HG03342 (cell line): Measurements from ENCODE around the gene SDR9C7.
"Not testable (repeated sequence)": the region's sequence is repeated elsewhere in the genome, so short reads cannot be mapped to it uniquely, and the experiment has no call there.

Experiments
- ATAC-seq: cut with Tn5 transposase; IDR thresholded peaks from one replicate; pipeline ENCODE4 v1.9.1; 2021; ENCODE audit warnings: mild to moderate bottlenecking, moderate library complexity; ENCODE audit not compliant: unreplicated experiment

The SDR9C7 gene

DNA sequence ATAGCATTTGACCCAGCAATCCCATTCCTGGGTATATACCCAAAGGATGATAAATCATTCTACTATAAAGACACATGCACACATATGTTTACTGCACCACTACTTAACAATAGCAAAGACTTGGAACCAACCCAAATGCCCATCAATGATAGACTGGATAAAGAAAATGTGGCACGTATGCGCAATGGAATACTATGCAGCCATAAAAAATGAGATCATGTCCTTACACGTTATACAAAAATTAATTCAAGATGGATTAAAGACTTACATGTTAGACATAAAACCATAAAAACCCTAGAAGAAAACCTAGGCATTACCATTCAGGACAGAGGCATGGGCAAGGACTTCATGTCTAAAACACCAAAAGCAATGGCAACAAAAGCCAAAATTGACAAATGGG is 16.1 kb downstream of the SDR9C7 start:
- ATAC-seq, result not testable (repeated sequence)

DNA sequence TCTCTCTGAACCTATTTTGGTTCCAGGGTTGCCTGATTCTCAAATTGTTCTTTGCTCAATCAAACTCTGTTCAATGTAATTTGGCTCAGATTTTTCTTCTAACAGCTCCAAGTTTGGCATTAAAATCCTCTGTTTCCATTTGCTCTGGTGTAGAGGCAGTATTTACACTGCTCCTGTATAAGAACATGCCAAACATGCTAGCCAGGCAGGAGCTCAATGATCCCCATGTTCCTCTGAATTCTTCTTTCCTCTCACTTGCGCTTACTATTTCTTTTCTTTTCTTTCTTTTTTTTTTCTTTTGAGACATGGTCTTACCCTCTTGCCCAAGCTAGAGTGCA is 17.2 kb downstream of the SDR9C7 start:
- no peak for ATAC-seq

DNA sequence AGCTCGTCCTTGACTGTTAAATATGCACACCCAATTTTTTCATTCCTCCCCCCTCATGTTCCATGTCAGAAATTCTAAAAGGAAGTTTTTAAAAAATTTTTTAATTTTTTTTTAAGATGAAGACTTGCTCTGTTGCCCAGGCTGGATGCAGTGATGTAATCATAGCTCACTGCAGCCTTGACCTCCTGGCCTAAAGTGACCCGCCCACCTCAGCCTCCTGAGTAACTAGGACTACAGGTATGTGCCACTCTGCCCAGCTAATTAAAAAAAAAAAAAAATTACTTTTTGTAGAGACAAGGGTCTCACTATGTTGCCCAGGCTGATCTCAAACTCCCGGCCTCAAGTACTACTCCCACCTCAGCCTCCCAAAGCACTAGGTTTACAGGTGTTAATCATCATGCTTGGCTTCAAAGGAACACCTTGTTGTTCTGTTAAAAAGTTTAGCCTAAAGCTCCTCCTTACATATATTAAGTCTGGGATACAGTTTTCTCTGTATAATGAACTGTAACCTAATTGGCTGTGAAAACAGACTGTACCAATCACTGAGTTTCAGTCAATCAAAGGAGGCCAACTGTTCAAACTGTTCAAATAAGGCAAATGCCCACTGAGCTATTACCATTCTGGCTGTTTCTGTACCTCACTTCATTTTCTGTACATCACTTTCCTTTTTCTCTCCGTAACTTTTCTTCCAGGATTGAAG is 17.8 kb downstream of the SDR9C7 start:
- ATAC-seq, result no peak

DNA sequence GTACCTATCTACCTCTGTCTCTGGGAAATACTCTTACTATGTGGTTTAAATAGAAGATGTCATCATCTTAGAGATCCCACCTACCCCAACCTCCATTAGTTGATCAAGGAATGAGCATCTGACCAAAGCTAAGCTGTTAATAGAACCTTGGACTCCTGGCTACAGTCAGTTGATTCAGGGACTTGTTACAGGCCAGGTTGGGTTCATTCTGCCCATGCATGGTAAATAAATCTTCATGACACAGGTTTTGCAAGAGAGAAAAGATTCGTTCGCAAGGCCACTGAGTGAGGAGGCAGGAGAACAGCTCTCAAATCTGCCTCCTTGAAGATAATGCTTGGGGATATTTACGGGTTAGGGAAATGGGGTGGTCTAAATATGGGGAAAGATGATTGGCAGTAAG is 19.5 kb downstream of the SDR9C7 start:
- ATAC-seq, result no peak

DNA sequence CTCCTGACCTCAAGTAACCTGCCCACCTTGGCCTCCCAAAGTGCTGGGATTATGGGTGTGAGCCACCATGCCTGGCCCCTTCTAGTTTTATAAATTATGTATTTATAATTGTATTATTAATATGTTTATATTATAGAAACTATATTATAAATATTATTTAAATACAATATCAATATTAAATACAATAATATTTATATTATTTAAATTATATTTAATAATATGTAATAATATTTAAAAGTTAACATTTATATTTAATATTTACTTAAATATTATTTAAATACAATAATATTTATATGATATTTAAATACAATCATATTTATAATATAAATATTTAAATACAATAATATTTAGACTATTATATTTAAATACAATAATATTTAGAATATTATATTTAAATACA is 20.0 kb downstream of the SDR9C7 start:
- no peak for ATAC-seq

DNA sequence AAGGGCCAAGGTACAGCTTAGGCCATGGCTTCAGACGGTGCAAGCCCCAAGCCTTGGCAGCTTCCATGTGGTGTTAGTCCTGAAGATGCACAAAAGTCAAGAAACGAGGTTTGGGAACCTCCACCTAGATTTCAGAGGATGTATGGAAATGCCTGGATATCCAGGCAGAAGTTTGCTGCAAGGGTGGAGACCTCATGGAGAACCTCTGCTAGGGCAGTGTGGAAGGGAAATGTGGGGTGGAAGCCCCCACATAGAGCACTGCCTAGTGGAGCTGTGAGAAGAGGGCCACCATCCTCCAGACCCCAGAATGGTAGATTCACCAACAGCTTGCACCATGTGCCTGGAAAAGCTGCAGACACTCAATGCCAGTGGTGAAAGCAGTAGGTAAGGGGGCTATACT is 24.8 kb downstream of the SDR9C7 start:
- not testable (repeated sequence) for ATAC-seq

DNA sequence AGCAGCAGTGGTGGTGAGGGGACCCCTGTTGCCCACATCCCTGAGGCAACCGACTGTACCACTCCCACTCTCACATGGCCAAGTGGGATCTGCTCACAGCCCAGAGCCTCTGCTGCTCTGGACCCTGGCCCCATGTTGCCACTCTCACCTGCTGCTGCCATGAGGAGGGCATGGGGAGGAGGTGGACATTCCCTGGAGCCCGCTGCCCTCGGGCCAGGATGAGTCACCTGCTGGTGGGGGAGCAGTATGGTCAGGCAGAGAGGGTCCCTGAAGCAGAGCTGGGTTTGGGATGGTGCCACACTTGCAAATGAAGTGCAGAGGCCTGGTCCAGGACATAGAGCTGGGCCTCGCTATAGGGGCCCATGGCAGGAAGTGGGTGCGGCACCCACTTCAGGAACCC is 26.1 kb downstream of the SDR9C7 start:
- ATAC-seq, result no peak

DNA sequence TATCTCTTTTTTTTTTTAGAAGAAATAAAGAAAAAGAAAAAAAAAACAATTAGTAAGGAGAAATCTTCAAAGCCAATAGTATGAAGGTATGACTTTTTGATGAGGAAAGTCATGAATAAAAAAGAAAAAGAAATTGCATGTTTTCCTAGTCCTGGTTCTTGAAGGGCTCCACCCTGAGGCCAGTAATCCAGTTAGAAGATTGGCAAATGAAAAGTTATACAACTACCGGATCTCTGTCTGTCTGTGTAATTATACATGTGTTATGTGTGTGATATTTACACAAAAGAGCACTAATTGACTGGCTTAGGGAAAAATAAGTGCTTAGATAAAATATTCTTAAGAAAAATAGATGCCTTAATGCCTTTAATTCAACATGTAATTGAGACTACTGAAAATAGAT is 28.4 kb downstream of the SDR9C7 start:
- no peak for ATAC-seq

DNA sequence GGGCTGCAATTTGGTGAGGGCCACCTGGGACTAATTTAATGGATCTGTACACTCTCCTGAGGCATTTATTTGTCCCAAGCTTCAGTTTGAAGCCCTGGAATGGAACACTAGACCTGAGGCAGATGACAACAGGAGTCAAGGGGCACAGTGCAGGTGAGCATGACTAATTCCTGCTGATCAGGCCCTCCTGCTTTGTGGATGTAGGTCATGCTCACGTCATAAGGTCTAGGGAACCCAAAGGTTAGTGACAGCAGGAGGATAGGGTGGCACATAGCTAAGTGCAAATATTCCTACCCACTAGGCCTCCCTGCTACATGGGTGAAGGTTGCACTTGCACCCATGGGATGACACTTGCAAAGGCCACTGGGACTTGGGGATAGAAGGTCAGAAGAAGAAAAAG is 30.8 kb downstream of the SDR9C7 start:
- no peak for ATAC-seq

DNA sequence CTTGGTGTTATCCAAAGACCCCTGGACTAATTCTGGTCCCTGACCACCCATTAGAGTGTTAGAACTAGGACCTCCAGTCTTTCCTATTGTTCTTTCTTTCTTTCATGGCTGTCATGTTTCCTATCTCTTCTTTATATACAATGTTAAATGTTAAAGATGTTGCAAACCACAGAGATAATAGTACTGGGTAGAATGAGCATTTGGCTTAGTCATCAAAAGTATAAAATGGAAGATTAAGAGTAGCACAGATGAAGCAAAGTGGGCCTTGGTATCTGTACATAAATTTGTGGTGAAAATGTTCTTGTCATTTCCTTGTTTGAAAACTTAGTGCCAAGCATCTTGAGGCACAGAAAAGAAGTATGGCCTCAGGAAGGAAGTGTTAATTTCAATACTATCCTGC is 32.9 kb downstream of the SDR9C7 start:
- not testable (repeated sequence) for ATAC-seq

DNA sequence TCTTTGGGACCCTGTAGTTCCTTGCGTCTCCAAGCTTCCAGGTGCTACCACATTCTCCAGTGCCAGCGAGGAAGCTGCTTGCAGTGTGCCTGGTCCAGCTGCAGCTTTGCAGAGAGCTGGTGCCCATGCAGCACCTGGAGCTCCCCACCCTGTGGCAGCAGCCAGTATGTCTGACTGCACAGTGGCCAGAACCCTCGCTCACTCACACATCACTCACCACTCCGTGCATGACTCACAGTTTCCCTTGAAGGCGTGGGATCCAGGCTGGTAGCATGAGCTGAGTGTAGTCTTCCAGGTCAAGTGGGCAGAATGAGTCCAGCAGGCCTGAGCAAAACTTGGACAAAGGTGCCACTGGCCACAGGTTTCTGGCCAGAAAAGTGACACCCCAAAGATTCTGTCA is 33.6 kb downstream of the SDR9C7 start:
- no peak for ATAC-seq

DNA sequence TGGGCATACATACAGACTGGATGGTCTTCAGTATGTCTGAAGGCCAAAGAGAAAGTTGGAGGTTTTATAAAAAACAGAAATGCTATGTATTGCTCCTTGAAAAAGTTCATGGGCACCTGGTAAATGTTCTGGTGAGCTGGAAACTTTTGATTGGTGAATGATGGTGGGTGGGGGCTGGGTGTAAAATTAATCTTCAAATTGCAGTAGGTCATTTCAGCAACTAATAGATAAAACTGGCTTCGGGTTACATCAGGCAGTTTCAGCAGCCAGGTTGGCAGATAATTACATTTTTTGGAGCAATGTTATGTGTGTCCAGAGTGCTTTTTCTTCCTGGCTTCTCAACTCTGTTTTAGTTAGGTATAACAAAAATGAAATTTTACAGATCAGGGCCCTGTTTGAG is 35.3 kb downstream of the SDR9C7 start:
- ATAC-seq, result no peak

DNA sequence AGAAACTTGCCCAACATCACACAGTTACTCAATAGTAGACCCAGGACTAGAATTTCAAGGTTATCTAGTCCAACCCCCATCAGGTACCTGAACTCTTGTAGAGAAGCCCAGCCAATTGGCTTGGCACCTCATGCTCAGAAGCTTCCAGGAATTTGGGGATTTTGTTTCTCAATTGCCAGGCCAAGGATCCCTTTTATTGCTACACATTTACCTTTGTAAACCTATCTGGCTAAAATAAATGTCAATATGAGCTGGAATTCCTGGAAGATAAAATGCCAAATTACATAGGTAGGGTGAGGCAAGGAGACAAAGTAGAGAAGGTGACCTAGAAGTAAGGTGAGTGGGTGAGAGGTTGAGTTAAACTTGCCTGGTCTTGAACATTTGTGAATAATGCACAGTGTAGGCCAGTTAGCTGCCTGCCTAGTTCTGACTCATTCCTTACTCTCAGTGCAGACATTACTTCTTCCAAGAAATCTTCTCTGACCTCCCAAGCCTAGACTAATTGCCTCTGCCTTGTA is 36.3 kb downstream of the SDR9C7 start:
- ATAC-seq, result no peak

DNA sequence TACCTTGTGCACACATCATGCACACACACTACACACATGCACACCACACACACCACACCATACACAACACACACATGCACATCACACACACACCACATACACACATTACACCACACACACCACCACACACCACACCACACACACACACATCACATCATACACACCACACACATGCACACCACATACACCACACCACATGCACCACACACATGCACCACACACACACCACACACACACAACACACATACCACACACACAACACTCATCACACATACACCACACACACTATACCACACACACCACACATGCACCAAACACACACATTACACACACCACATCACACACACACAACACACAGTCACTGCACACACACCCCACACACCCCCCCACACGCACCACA is 38.1 kb downstream of the SDR9C7 start:
- no peak for ATAC-seq

DNA sequence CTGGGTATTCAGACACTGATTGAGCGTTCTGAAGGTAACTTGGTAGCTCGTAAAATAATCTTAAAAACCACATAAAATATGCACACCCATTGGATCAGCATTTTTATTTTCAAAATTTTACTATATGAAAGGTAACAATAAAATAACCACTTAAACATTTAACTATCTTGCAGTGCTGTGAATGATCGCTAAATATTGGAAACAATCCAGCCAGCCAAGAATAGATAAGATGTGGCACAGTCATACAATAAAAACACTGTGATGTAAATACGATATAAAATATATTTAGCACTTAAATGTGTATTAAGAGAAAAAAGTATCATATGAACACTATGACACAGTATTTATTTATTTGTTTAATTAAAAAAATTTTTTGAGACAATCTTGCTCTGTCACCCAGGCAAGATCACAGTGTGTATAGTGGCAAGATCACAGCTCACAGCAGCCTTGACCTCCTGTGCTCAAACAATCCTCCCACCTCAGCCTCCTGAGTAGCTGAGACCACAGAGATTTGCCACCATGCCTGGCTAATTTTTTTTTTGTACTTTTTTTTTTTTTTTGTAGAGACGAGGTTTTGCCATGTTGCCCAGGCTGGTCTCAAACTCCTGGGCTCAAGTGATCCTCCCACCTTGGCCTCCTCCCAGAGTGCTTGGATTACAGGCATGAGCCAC is 39.4 kb downstream of the SDR9C7 start:
- no peak for ATAC-seq

DNA sequence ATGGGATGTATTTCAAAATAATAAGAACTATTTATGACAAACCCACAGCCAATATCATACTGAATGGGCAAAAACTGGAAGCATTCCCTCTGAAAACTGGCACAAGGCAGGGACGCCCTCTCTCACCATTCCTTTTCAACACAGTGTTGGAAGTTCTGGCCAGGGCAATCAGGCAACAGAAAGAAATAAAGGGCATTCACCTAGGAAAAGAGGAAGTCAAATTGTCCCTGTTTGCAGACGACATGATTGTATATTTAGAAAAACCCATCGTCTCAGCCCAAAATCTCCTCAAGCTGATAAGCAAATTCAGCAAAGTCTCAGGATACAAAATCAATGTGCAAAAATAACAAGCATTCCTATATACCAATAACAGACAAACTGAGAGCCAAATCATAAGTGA is 42.3 kb downstream of the SDR9C7 start:
- ATAC-seq, result not testable (repeated sequence)

DNA sequence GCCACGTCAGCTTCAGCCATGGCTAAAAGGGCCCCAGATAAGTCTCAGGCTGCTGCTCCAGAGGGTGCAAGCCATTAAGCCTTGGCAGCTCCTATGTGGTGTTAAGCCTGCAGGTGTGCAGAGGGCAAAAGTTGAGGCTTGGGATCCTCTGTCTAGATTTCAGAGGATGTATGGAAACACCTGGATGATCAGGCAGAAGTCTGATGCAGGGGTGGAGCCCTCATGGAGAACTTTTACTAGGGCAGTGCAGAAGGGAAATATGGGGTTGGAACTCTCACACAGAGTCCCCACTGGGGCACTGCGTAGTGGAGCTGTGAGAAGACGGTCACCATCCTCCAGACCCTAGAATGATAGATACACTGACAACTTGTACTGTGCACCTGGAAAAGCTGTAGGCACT is 47.9 kb downstream of the SDR9C7 start:
- ATAC-seq, result no peak

DNA sequence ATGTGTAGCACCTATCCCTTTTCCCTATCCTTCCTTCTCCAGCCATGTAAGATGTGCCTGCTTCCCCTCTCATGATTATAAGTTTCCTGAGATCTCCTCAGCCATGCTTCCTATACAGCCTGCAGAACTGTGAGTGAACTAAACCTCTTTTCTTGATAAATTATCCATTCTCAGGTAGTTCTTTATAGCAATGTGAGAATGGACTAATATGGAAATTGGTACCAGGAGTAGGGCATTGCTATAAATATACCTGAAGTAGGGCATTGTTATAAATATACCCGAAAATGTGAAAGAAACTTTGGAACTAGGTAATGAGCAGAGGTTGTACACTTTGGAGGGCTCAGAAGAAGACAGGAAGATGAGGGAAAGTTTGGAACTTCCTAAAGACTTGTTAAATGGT is 48.9 kb downstream of the SDR9C7 start:
- ATAC-seq, result no peak

DNA sequence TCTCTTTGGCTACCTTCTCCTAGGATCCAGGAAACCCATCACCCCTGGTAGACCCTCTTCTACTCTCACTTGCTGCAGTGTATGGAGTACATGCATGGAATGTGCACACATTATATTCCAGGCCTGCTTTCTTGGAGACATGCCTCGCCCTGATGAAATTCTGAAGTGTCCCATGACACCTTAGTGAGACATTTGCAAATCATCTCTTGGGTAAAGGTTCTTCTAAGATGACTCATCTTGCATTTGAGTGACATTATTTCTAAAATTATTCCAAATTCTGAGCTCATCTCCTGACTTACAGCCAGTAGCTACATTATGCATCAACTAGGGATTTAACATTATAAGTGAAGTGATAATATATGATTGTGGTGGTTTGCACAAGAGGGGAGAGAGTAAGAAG is 49.8 kb downstream of the SDR9C7 start:
- ATAC-seq, result no peak

DNA sequence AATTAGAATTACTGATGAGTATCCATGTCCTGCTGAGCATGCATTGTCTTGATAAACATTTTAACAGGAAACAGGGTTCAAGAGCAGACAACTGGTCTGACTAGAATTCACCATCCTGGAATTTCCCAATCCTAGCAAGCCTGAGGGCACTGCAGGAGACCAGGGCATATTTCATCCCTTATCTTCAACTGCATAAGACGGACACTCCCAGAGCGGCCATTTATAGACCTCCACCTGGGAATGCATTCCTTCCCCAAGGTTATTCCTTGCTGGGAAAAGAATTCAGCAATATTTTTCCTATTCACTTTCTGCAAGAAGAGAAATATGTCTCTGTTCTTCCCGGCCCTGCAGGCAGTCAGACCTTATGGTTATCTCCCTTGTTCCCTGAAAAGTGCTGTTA is 51.8 kb downstream of the SDR9C7 start:
- ATAC-seq, result not testable (repeated sequence)

DNA sequence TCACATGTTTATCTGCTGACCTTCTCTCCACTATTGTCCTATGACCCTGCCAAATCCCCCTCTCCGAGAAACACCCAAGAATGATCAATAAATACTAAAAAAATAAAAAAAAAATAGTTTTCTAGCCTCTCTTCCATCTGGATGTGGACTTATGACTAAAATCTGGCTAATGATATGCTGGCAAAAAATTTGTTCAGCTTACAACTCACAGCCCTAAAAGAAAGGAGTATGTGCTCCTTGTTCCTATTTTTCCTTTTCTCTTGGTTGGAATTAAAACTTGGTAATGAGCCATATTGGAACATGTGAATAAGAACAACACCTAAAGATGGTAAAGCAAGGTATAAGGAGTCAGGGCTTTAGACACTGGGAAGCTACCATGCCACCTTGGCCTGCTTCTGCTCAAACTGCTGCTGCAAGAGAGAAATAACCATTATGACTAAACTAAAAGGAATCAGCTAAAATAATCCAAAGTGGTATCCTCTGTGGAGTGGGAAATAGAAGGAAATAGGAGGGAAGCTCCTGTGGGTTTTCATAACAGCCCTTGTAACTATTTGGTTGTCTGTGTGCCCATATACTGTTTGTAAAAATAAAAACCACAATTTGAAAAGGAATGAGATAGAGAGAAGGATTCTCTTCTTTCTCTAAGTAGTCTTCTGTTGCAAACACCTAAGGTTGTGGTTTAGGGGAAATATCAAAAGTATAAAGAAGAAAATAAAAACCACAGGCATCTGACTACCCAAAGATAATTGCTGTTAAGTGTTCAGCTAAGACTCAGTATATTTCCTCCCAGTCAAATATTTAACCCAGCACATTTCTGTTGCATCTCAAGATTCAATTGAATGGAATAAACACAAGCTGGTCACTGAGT is 53.8 kb downstream of the SDR9C7 start:
- no peak for ATAC-seq
